ENCODE measurements around the gene CAND2. TPM values are rescaled to one million over a fixed set of nuclear protein-coding genes. Genes with fewer than 3 reads are reported as not detected.
A peak's percentile ranks its signal among the peaks of the same experiment; 100 is the strongest.

CAND2 gene
- total RNA-seq, 1 experiment from 2014 or later, result 8.2 TPM

GRCh38 chr3:12808587-12808986, 12.1 kb downstream of the CAND2 start:
- no TSS peak for BruUV-seq (replicated peaks)
- POLR2A ChIA-PET (ENCODE audit: low non-redundant PET), result no interaction called here

DNA sequence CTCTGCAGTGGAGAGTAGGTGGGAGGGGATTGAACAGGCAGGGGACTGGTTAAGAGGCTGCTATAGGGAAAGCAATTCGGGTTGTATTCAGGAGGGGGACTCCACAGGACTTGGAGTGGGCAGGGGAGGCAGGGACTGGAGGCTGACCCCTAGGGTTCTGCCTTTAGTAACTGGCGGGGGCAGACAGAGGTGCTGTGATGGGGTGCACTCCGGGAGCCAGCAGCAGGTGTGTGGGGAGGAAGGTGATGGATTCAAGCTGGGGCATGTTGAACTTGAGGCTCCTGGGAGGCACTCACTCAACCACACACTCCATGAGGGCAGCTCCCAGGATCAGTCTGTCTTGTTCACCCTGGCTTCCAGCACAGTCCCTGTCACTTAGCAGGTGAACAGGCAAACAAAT, 12.5 kb downstream of the CAND2 start:
- CTCF ChIA-PET, result no interaction called here
- H3K27me3 ChIP-seq (replicated peaks; ENCODE audit: insufficient read depth, low read depth, low read length, poor library complexity), result no peaks in the 10 kb centered on the region
- no peak for DNase-seq (ENCODE audit: low spot score)
- no peaks in the 10 kb centered on the region for H3K36me3 ChIP-seq (ENCODE audit: insufficient read depth, low read length, poor library complexity, severe bottlenecking)
- POLR2A ChIA-PET (ENCODE audit: low non-redundant PET), result no interaction called here
- peaks cover 6% of the 10 kb centered on the region for H3K4me1 ChIP-seq (ENCODE audit: insufficient read depth, low read length, poor library complexity, severe bottlenecking)
- intact Hi-C loops (cut with micrococcal nuclease; ENCODE audit: unreplicated experiment), result no loop called here
- H3K9me3 ChIP-seq (ENCODE audit: low read depth, low read length, poor library complexity, severe bottlenecking), result no peaks in the 10 kb centered on the region
- no peak overlapping the region for H3K4me3 ChIP-seq (ENCODE audit: low read depth, low read length, poor library complexity, severe bottlenecking)
- no TSS peak for BruUV-seq (replicated peaks)
- no peak overlapping the region for H3K27ac ChIP-seq (ENCODE audit: low read depth, low read length, poor library complexity, severe bottlenecking)
- TF ChIP-seq CTCF (conservative IDR thresholded peaks at IDR 0.05; ENCODE audit: low read depth, low read length) (no peak), EZH2 (IDR thresholded peaks at IDR 0.05; ENCODE audit: borderline replicate concordance, low read depth, low read length, poor library complexity, severe bottlenecking) (no peak)

More at GRCh38 chr3:12808587-12808986, 12.1 kb downstream of the CAND2 start:
- Histone ChIP-seq H3K4me1 (ENCODE audit: insufficient read depth, low read length, poor library complexity, severe bottlenecking) (peaks cover 6% of the 10 kb centered on the region), H3K36me3 (ENCODE audit: insufficient read depth, low read length, poor library complexity, severe bottlenecking) (no peaks in the 10 kb centered on the region), H3K27ac (ENCODE audit: low read depth, low read length, poor library complexity, severe bottlenecking) (no peak overlapping the region), H3K4me3 (ENCODE audit: low read depth, low read length, poor library complexity, severe bottlenecking) (no peak overlapping the region), H3K27me3 (replicated peaks; ENCODE audit: insufficient read depth, low read depth, low read length, poor library complexity) (no peaks in the 10 kb centered on the region), H3K9me3 (ENCODE audit: low read depth, low read length, poor library complexity, severe bottlenecking) (no peaks in the 10 kb centered on the region)
- CTCF ChIA-PET, result no interaction called here
- TF ChIP-seq CTCF (conservative IDR thresholded peaks at IDR 0.05; ENCODE audit: low read depth, low read length) (no peak), EZH2 (IDR thresholded peaks at IDR 0.05; ENCODE audit: borderline replicate concordance, low read depth, low read length, poor library complexity, severe bottlenecking) (no peak)
- intact Hi-C loops (cut with micrococcal nuclease; ENCODE audit: unreplicated experiment), result no loop called here
- no peak for DNase-seq (ENCODE audit: low spot score)

- intact Hi-C loops (cut with micrococcal nuclease; ENCODE audit: unreplicated experiment), result no loop called here
- Histone ChIP-seq H3K9me3 (ENCODE audit: low read depth, low read length, poor library complexity, severe bottlenecking) (no peaks in the 10 kb centered on the region), H3K27ac (ENCODE audit: low read depth, low read length, poor library complexity, severe bottlenecking) (no peak overlapping the region), H3K4me3 (ENCODE audit: low read depth, low read length, poor library complexity, severe bottlenecking) (peak overlapping the region; percentile 57), H3K4me1 (ENCODE audit: insufficient read depth, low read length, poor library complexity, severe bottlenecking) (peaks cover 6% of the 10 kb centered on the region), H3K27me3 (replicated peaks; ENCODE audit: insufficient read depth, low read depth, low read length, poor library complexity) (no peaks in the 10 kb centered on the region), H3K36me3 (ENCODE audit: insufficient read depth, low read length, poor library complexity, severe bottlenecking) (no peaks in the 10 kb centered on the region)
- DNase-seq (ENCODE audit: low spot score), result no peak
- ChIA-PET CTCF (interaction anchor here (0.6 to 1.3 kb wide), 2 partner anchors 33 to 161 kb away, joined by 3 read pairs; no protein-coding TSS in a partner anchor), POLR2A (ENCODE audit: low non-redundant PET) (no interaction called here)
- no TSS peak for BruUV-seq (replicated peaks)
- TF ChIP-seq EZH2 (IDR thresholded peaks at IDR 0.05; ENCODE audit: borderline replicate concordance, low read depth, low read length, poor library complexity, severe bottlenecking) (no peak), CTCF (conservative IDR thresholded peaks at IDR 0.05; ENCODE audit: low read depth, low read length) (no peak)
Measured at GRCh38 chr3:12809435-12809834, 13.0 kb downstream of the CAND2 start.
